Vagina (tissue), 2 donors: ENCODE measurements around the gene DMD. TPM values are rescaled to one million over a fixed set of nuclear protein-coding genes. Genes with fewer than 3 reads are reported as not detected.

Experiments used
- DNase-seq, 2 donors: peaks; one replicate each; pipeline ENCODE4 v3.0.0-alpha.2; 2017; ENCODE audit errors: extremely low spot score in 2 of 2
- H3K27ac ChIP-seq: fragments of 200-600 bp; sonication (generic); one replicate; pipeline ENCODE4 v1.5.1; 2019
- H3K27me3 ChIP-seq: fragments of 200-600 bp; sonication (generic); one replicate; pipeline ENCODE4 v1.5.1; 2019
- H3K36me3 ChIP-seq, 2 donors: fragments of 200-600 bp; sonication (generic); one replicate each; pipeline ENCODE4 v1.5.1; 2017 to 2019
- H3K4me1 ChIP-seq: fragments of 200-600 bp; sonication (generic); one replicate; pipeline ENCODE4 v1.5.1; 2019
- H3K4me3 ChIP-seq, 2 donors: fragments of 200-600 bp; sonication (generic); 1 replicate in 1 of 2; 2 replicates in 1 of 2; pipeline ENCODE4 v1.5.1; 2016 to 2019
- H3K9me3 ChIP-seq: fragments of 200-600 bp; sonication (generic); one replicate; pipeline ENCODE4 v1.5.1; 2019
- CTCF ChIP-seq, 3 experiments: fragments of 450-650 bp in 2 of 3; fragments of 200-600 bp in 1 of 3; sonication (generic) in 1 of 3; IDR thresholded peaks; one replicate each; pipeline ENCODE4 v1.5.1; 2017 to 2019; ENCODE audit warnings: antibody characterized with exemption in 3 of 3, mild to moderate bottlenecking in 2 of 3, moderate library complexity in 2 of 3
- POLR2A ChIP-seq, 2 donors: fragments of 450-650 bp; IDR thresholded peaks; one replicate each; pipeline ENCODE4 v1.6.1; 2017; ENCODE audit warnings: antibody characterized with exemption in 2 of 2, mild to moderate bottlenecking in 2 of 2, moderate library complexity in 2 of 2
- POLR2AphosphoS5 ChIP-seq, 2 donors: sonication (generic); formaldehyde crosslinking; IDR thresholded peaks; one replicate each; pipeline ENCODE4 v1.9.0; 2017; ENCODE audit warnings: antibody characterized with exemption in 2 of 2, mild to moderate bottlenecking in 2 of 2, low read depth in 1 of 2; ENCODE audit not compliant: insufficient read depth in 1 of 2
- intact Hi-C: fragments of 100-400 bp; cut with DNase I; formaldehyde crosslinking; loops from one replicate; pipeline ENCODE4 v1.15.1; 2023
- total RNA-seq: library from RNA; depleted of rRNA; stranded (reverse); fragments of >200 nt; gene quantifications from one replicate; pipeline ENCODE4 v1.2.3, GENCODE V29; 2016

Gene DMD
- total RNA-seq, 1 donor from 2014 or later = 25.8 TPM

DNA sequence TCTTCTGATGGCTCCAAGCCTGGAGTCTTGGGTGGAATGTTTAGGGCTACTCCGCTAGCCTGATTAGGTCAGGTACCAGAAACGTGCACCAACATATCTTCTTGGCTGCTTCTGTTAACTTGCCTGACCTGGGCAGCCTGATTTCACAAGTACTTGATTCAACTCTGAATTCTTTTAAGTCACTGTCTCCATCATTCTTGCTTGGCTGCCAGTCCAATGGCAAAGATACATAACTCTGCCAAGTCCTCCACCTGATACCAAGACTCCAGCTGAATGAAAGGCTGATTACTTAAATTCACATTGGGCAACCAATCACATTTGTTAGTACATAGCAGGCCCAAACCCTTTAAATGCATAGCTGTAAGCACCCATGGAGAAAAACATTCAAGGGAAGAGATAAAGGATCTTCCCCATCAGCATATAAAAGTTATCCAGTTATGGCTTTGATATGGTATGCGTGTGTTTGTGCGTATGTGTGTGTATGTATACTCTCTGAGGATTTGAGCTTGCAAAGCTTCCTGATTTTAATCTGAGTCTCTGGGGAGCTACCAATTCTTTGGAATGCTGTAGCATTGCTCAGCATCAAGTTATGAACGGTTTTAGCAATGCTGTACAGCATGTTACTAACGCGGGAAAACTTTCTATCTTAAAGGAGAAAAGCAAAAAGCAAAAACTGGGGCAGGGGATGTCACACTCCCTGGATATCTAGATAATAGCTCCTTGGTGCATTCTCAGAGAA, 917.2 kb downstream of the DMD start:
- H3K36me3 ChIP-seq = no peaks in the 10 kb centered on the region
- DNase-seq = no peak
- H3K9me3 ChIP-seq = no peaks in the 10 kb centered on the region
- TF ChIP-seq POLR2A (IDR thresholded peaks at IDR 0.05) = no peak
- TF ChIP-seq POLR2AphosphoS5 (IDR thresholded peaks at IDR 0.05; ENCODE audit: insufficient read depth in 1 of 2, low read depth in 1 of 2) = no peak
- H3K4me1 ChIP-seq = no peaks in the 10 kb centered on the region
- H3K27me3 ChIP-seq = no peaks in the 10 kb centered on the region
- H3K4me3 ChIP-seq = no peak overlapping the region
- intact Hi-C loops = no loop called here
- H3K27ac ChIP-seq = no peak overlapping the region

- Histone ChIP-seq H3K27me3 (no peaks in the 10 kb centered on the region), H3K4me1 (no peaks in the 10 kb centered on the region), H3K9me3 (no peaks in the 10 kb centered on the region), H3K4me3 (no peak overlapping the region), H3K27ac (no peak overlapping the region), H3K36me3 (no peaks in the 10 kb centered on the region)
- no peak for DNase-seq
- intact Hi-C loops = no loop called here
- TF ChIP-seq CTCF (IDR thresholded peaks at IDR 0.05) (no peak), POLR2A (IDR thresholded peaks at IDR 0.05) (no peak), POLR2AphosphoS5 (IDR thresholded peaks at IDR 0.05; ENCODE audit: insufficient read depth in 1 of 2, low read depth in 1 of 2) (no peak)
Measured at GRCh38 chrX:32289356-32289755, 922.0 kb downstream of the DMD start.

DNA sequence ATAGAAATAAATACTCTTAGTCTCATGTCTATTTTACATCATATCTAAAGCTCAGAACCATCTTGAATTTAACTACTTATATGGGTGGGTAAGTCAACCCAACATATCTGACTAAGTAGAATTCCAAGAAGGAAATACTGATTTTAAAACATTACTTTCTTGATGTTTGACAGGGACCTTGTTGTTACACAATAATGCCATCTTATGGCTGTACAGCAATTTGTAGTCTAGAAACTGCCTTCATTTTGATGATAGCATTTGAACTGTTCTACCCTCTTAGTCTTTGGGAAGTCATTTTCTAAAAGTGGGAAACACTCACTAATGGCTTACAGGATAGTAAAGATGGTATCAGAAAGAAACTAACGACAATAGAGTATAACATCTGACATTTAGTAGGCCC, 929.5 kb downstream of the DMD start:
- Histone ChIP-seq H3K4me1 (no peaks in the 10 kb centered on the region), H3K36me3 (no peaks in the 10 kb centered on the region), H3K27me3 (no peaks in the 10 kb centered on the region), H3K9me3 (no peaks in the 10 kb centered on the region), H3K4me3 (no peak overlapping the region), H3K27ac (no peak overlapping the region)
- intact Hi-C loops = no loop called here
- no peak for TF ChIP-seq POLR2A (IDR thresholded peaks at IDR 0.05)
- TF ChIP-seq CTCF (IDR thresholded peaks at IDR 0.05) = no peak
- no peak for TF ChIP-seq POLR2AphosphoS5 (IDR thresholded peaks at IDR 0.05; ENCODE audit: insufficient read depth in 1 of 2, low read depth in 1 of 2)
- DNase-seq = no peak

- Histone ChIP-seq H3K27ac (no peak overlapping the region), H3K9me3 (no peaks in the 10 kb centered on the region), H3K36me3 (no peaks in the 10 kb centered on the region), H3K27me3 (no peaks in the 10 kb centered on the region), H3K4me3 (no peak overlapping the region), H3K4me1 (no peaks in the 10 kb centered on the region)
- no peak for TF ChIP-seq CTCF (IDR thresholded peaks at IDR 0.05)
- TF ChIP-seq POLR2A (IDR thresholded peaks at IDR 0.05) = no peak
- TF ChIP-seq POLR2AphosphoS5 (IDR thresholded peaks at IDR 0.05; ENCODE audit: insufficient read depth in 1 of 2, low read depth in 1 of 2) = no peak
- no peak for DNase-seq
- intact Hi-C loops = no loop called here
Measured at GRCh38 chrX:32280921-32281320, 930.4 kb downstream of the DMD start.

DNA sequence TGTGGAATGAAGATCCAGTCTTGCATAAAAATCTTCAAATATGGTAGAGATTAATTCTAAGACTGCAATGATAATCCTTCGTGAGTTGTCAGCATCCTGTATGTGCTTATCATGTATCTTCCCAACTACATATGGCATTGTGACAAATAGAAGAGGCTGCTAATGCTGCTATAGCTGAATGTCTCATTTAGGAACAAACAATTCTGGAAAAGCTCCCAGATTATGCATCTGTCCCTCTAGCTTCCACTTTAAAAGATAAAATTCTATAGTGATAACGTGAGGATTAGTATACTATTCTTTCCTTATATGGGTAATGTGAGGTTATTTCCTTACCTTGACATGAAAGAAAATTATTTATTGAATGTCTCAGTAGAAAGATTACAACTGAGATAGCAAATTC, 930.9 kb downstream of the DMD start:
- TF ChIP-seq POLR2A (IDR thresholded peaks at IDR 0.05) (no peak), CTCF (IDR thresholded peaks at IDR 0.05) (no peak), POLR2AphosphoS5 (IDR thresholded peaks at IDR 0.05; ENCODE audit: insufficient read depth in 1 of 2, low read depth in 1 of 2) (no peak)
- H3K4me3 ChIP-seq = no peak overlapping the region
- no peaks in the 10 kb centered on the region for H3K4me1 ChIP-seq
- DNase-seq = no peak
- no peak overlapping the region for H3K27ac ChIP-seq
- no peaks in the 10 kb centered on the region for H3K9me3 ChIP-seq
- intact Hi-C loops = no loop called here
- H3K27me3 ChIP-seq = no peaks in the 10 kb centered on the region
- no peaks in the 10 kb centered on the region for H3K36me3 ChIP-seq
